Stimulated activated naive CD8-positive, alpha-beta T cell treated with anti-CD3 and anti-CD28 coated beads, Interleukin-15, amount 100 ng/mL, for 72 hours (primary cell): ENCODE measurements around the gene TFRC.
"Not testable (repeated sequence)": the region's sequence is repeated elsewhere in the genome, so short reads cannot be mapped to it uniquely, and the experiment has no call there.

Experiments used
- ATAC-seq: fragments of 150-1000 bp; cut with Tn5 transposase; 2 replicates; pipeline ENCODE4 v1.10.0; 2021; ENCODE audit warnings: mild to moderate bottlenecking, moderate library complexity
- DNase-seq, 2 donors: peaks; one replicate each; pipeline ENCODE4 v3.0.0; 2021 to 2022
- H3K27ac Mint-ChIP-seq, 2 donors: one replicate each; pipeline ENCODE4 v1.8.0; 2022; ENCODE audit warnings: mild to moderate bottlenecking in 2 of 2, mixed read lengths in 2 of 2, moderate library complexity in 2 of 2
- H3K27me3 Mint-ChIP-seq: one replicate; pipeline ENCODE4 v1.8.0; 2022; ENCODE audit warnings: mixed read lengths
- H3K4me1 Mint-ChIP-seq: one replicate; pipeline ENCODE4 v1.8.0; 2022; ENCODE audit warnings: mild to moderate bottlenecking, mixed read lengths
- H3K4me3 Mint-ChIP-seq, 2 donors: one replicate each; pipeline ENCODE4 v1.8.0; 2022; ENCODE audit warnings: mild to moderate bottlenecking in 2 of 2, mixed read lengths in 2 of 2, moderate library complexity in 1 of 2
- H3K9me3 Mint-ChIP-seq, 2 donors: one replicate each; pipeline ENCODE4 v1.8.0; 2022; ENCODE audit warnings: mixed read lengths in 2 of 2

Gene TFRC

GRCh38 chr3:196008387-196008786 is 73.5 kb downstream of the TFRC start:
- no peak for DNase-seq
- peaks cover 13% of the 10 kb centered on the region for H3K27me3 Mint-ChIP-seq
- no peak overlapping the region for H3K4me3 Mint-ChIP-seq
- ATAC-seq: no peak
- no peak overlapping the region for H3K27ac Mint-ChIP-seq
- H3K9me3 Mint-ChIP-seq: peaks cover 0 to 17% of the 10 kb centered on the region in 2 donors
- H3K4me1 Mint-ChIP-seq: no peaks in the 10 kb centered on the region

GRCh38 chr3:196007744-196008335 is 74.0 kb downstream of the TFRC start:
- DNase-seq: no peak
- Mint-ChIP-seq H3K4me1 (no peaks in the 10 kb centered on the region), H3K4me3 (no peak overlapping the region), H3K27ac (no peak overlapping the region), H3K9me3 (peaks cover 0 to 17% of the 10 kb centered on the region in 2 donors), H3K27me3 (peaks cover 13% of the 10 kb centered on the region)
- ATAC-seq: no peak

- H3K27ac Mint-ChIP-seq, H3K9me3 Mint-ChIP-seq, H3K4me3 Mint-ChIP-seq, ATAC-seq, DNase-seq, H3K4me1 Mint-ChIP-seq: not testable (repeated sequence)
- peaks cover 10% of the 10 kb centered on the region for H3K27me3 Mint-ChIP-seq
Observed at GRCh38 chr3:196005338-196005737, 76.6 kb downstream of the TFRC start.

- DNase-seq, ATAC-seq, H3K27me3 Mint-ChIP-seq, H3K4me3 Mint-ChIP-seq, H3K27ac Mint-ChIP-seq, H3K9me3 Mint-ChIP-seq, H3K4me1 Mint-ChIP-seq: not testable (repeated sequence)
Observed at GRCh38 chr3:196004359-196005052, 77.4 kb downstream of the TFRC start.

- ATAC-seq (no peak), DNase-seq (no peak)
- H3K9me3 Mint-ChIP-seq: no peaks in the 10 kb centered on the region
- H3K4me1 Mint-ChIP-seq: no peaks in the 10 kb centered on the region
- no peak overlapping the region for H3K4me3 Mint-ChIP-seq
- H3K27ac Mint-ChIP-seq: no peak overlapping the region
- no peaks in the 10 kb centered on the region for H3K27me3 Mint-ChIP-seq
Observed at GRCh38 chr3:196003611-196004010, 78.3 kb downstream of the TFRC start.

- DNase-seq, H3K27me3 Mint-ChIP-seq, H3K4me1 Mint-ChIP-seq: not testable (repeated sequence)
Observed at GRCh38 chr3:196002721-196003120, 79.2 kb downstream of the TFRC start.

GRCh38 chr3:196001240-196001639 is 80.7 kb downstream of the TFRC start:
- DNase-seq, H3K9me3 Mint-ChIP-seq, H3K4me1 Mint-ChIP-seq, H3K27ac Mint-ChIP-seq, ATAC-seq, H3K27me3 Mint-ChIP-seq, H3K4me3 Mint-ChIP-seq: not testable (repeated sequence)

More at GRCh38 chr3:196002721-196003120, 79.2 kb downstream of the TFRC start:
- not testable (repeated sequence) for ATAC-seq, H3K4me3 Mint-ChIP-seq, H3K9me3 Mint-ChIP-seq, H3K27ac Mint-ChIP-seq

GRCh38 chr3:196000360-196000950 is 81.4 kb downstream of the TFRC start:
- not testable (repeated sequence) for ATAC-seq, H3K9me3 Mint-ChIP-seq, DNase-seq, H3K27me3 Mint-ChIP-seq, H3K27ac Mint-ChIP-seq, H3K4me1 Mint-ChIP-seq, H3K4me3 Mint-ChIP-seq

- no peaks in the 10 kb centered on the region for H3K9me3 Mint-ChIP-seq
- no peaks in the 10 kb centered on the region for H3K27me3 Mint-ChIP-seq
Observed at GRCh38 chr3:195999896-196000295, 82.0 kb downstream of the TFRC start.

More at GRCh38 chr3:195999896-196000295, 82.0 kb downstream of the TFRC start:
- Mint-ChIP-seq H3K4me3 (no peak overlapping the region), H3K27ac (no peak overlapping the region), H3K4me1 (no peaks in the 10 kb centered on the region)
- no peak for ATAC-seq
- no peak for DNase-seq
